GM19035 (cell line): ENCODE results near the gene KCNN1.

Experiments
- ATAC-seq: cut with Tn5 transposase; IDR thresholded peaks from one replicate; pipeline ENCODE4 v1.9.1; 2021; ENCODE audit not compliant: unreplicated experiment

KCNN1 gene

DNA sequence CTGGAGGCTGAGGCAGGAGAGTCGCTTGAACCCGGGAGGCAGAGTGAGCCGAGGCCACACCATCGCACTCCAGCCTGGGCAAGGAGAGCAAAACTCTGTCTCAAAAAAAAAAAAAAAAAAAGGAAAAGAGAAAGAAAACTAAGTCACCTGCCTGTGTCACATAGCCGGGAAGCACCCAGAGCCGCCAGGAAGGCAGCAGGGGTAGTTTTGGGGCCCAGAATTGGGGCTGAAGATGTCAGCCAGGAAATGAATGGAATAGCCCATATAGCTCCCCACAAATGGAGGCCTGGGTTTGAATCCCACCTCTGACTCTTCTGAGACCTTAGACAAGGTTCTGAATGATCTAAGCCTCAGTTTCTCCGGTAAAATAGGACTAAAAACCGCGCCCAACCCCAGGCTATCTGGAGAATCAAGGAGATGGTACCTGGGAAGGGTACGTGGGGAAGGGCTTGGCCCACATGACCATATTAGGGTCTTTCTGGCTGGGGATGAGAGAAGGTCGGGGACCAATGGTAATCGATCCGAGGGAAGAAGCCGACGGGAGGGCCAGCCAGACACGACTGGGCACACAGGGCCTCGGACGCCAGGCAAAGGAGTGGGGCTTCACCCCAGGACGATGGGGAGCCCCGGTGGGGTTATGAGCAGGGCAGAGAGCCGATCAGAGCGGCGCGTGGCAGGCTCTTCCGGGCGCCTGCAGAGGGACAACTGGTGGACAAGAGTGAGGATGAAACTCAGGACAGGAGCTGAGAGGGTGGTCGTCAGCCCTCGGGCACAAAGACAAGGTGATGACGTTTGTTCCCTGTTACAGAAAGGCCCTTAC lies 19.7 kb upstream of the KCNN1 start:
- ATAC-seq: peak; percentile 29

DNA sequence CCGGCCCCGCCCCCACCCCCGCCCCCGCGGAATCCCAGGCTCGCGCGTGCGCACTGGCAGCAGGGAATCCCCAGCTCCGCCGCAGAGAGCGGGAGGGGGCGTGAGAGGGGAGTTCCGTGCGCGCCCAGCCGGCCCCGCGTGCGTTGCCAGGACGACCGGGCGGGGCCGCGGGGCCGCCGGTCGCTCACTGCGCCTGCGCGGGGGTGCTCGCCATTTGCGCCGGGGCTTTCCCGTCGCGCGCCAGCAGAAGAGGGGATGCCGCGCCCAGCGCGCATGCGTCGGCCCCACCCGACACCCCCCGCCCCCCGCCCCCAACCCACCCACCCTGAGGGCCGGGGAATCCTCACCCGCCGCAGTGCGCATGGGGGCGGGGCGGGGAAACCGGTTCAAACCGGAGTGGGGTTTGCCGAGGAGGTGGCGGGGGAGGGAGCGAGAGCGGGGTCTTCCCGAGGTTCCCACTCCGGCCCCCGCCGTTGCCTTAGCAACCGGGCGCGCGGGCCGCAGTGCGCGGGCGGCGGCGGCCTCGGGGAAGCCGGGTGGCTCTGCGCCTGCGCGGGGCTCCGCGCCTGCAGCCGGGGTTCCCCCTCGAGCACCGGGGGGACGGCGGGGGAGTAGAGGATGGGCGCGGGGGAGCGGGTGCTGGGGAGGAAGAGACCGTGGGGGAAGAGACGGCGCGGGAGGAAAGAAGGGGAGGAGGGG lies 18.9 kb upstream of the KCNN1 start:
- ATAC-seq: peak; percentile 60

DNA sequence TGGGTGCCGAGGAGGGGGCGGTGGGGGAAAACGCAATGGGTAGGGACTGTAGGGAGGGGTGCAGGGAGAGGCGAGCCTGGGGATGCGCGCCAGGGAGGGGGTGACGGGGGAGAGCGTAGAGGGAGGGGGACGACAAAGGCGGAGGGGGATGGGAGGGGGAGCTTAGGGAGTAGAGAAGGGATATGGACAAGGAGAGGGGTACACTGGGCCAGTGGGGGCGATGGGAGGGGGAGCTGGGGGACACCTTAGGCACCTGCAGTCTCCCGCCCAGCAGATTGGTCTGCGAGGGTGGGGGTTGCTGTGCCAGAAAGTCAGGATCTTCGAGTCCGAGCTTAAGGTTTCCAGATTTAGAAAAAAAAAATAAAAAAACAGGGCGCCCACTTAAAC lies 18.4 kb upstream of the KCNN1 start:
- no peak for ATAC-seq

DNA sequence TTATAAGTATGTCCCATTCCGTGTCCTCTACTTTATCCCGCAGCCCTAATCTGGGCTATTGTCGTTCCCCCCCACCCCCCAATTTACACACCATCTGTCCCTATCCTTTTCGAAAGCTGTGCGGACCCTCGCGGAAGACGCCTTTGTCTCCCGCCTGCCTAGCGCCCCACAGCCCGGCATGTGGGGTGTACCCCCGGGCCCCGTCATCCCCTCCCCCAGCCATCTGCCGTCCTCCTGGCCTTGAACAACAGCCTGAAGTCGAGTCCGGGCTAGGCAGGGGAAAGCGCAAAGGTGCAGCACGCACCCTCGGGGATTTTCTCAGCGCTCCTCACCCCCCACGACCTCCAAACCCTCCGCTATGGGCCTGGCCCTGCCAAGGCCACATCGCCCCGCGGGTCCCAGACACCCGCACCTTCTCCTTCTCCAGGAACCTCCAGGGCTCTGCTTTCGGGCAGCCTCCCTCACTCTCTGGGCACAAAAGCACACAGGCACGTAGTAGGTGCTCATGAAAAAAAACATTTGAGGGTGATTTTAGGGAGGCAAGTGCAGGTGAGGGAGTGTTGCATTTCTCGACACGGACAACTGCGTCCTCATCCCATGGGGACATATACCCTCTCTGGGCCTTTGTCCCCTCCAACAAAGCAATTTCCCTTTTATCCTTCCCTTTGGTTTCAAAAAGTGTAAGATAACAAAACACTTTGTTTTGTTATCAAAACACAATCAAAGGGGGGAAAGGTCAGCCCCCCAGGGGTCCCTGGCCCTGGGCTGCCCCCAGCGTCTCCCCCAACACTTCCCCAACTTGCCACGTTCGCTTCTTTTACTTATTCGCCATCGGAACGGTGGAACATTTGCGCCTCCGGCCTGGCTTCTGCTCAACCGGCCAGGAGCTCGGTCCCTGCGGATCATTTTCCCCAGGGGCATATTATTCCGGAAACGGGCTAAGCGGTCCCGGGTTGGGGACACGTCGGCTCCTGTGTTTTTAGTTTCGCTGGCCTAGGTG lies 17.7 kb upstream of the KCNN1 start:
- no peak for ATAC-seq

DNA sequence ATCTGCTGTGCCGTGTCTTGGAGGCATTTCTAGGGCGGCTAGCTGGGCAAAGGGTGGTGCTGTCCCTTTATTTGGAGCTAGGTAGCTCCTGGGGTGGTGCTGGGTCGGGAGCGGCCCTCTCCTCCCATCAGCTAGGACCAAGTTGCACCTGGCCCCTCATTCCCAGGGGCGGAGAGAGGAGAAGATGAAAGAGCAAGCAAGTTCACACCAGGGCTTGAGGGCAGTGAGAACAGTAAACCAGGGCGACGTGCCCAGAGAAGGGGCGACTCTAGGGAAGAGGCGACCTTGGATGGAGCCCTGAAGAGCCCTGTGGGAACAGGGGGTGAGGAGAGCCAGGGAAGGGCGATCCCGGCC lies 17.0 kb upstream of the KCNN1 start:
- no peak for ATAC-seq

DNA sequence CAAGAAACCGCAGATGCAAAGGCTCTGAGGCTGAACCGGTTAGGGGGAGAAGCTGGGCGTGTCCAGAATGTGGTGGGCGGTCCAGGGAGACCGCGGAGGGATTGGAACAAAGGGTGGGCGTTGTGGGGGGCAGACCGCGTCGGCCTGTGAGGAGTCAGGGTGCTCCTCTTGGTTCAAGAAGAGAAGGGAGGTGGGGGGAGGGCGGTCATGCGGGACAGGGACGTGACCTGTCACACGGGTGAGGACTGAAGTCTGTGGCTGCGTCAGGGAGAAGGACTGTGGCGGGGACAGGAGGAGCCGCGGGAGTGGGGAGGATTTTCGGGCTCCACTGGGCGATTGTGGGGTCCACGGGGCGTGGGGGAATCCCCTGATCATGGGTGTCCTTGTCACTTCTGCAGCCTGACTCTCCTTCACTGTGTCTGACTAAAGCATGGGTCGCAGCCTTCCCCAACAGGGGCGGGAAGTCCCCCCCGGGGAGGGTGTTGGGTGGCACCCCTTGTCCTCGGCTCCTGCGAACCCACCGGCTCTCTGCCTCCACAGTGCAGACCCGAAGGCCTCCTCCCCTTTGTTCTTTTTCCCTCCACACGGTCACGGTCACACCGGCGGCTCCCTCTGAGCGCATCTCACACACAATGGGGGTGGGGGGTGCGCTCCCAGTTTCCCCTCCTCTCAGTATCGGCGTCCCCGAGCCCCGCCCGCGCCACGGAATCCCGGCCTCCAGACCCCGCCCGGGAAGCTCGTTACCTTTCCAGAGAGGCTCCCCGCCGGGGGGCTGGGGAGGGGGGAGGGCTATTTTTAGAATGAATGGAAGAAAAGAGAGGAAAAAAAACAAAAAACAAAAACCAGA lies 16.4 kb upstream of the KCNN1 start:
- ATAC-seq: no peak

DNA sequence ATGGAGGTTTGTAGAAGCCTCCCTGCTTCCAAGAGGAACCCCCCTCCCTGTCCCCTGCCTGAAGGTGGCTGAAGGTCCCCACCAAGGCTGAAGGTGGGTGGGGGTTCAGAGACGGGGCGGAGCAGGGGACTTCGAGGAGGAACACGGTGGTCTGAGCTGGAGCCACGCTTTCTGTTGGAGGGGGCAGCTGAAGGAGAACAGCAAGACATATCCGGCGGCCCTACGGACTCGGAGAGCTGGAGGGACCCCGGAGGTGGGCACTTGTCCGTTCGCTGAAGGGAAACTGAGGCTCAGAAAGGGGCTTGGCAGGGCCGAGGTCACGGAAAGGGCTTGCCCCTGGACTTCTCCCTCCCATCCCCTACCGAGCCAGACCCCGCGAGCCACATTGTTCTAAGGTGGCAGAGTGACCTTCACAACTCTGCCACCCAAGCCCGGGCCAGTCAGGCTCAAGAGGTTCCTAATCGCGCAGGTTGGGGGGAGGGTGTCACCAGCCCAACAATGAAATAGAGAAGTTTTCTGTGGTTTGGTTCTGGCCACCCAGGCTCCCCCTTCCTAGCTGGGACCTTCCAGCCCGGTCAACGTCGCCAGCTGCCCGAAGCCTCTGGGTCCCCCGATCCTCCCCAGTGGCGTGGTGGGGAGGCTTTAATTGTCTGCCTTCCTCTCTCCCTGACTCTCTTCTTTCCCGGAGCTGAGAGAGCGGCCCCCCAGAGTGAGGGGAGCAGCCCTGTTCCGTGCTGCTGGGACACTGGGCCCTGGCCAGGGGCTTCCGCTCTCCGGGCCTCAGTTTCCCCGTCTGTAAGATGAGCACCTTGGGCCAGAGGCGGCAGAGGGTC lies 15.5 kb upstream of the KCNN1 start:
- ATAC-seq: no peak

DNA sequence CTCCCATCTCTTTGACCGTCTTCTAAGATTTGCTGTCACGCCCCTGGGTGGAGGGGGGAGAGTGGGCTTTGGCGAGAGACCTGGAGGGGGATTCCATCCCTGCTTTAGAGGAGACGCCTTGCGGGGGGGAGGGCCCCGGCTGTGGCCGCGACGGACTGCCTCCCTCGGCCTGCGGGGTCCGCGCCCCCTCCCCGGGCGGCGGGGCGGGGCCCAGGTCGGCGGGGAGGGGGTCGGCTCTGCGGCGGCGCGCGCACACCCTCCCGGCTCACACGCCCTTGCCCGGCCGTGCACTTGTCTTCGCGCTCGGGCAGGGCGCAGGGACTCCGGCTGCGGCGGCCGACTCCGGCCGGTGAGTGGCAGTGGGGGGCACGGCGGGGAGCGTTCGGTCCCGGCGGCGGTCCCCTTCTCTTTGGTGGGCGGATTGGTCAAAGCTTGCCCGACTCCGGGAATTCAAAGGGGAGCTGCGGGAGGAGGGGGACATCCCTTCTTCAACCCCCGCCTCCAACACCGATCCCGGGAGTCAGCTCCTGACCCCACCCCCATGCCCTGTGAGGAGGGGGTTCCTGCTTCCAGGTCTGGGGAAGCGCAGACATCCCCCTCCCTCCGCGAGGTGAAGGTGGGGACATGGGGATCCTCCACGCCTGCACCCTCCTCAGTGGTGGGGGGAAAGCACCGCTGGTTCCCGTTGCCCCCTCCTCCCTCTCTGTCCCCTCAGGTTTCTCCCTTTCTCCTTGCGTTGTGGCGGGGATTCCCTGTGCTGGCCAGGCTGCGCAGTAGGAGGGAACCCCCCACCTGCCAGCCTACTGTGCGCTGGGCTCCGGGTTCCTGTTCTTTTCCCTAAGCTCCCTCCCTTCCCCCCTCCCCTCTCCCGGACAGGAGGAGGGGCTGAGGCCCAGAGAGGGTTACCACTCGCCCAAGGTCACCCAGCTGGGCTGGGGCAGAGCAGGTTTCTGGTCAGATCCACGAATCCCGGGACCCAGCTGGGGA lies 14.6 kb upstream of the KCNN1 start:
- no peak for ATAC-seq

DNA sequence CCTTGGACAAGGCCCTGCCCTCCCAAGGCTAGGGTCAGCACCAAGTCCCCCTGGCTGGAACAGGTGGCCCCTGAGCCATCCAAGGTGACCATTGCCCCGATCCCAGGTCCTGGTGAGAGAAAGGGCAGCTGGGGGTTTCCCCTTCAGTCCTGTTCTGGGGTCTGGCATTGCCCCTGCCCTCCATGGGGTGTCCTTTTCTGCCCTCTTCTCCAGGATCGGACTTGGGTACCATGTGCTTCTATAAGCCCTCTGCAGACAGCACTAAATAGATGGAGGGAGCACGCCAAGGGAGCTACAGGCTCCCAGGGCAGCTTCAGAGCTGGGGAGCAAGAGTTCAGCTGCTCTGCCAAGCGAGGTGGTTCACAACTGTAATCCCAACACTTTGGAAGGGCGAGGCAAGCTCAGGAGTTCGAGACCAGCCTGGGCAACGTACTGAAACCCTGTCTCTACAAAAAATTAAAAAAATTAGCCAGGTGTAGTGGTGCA lies 13.5 kb upstream of the KCNN1 start:
- no peak for ATAC-seq

DNA sequence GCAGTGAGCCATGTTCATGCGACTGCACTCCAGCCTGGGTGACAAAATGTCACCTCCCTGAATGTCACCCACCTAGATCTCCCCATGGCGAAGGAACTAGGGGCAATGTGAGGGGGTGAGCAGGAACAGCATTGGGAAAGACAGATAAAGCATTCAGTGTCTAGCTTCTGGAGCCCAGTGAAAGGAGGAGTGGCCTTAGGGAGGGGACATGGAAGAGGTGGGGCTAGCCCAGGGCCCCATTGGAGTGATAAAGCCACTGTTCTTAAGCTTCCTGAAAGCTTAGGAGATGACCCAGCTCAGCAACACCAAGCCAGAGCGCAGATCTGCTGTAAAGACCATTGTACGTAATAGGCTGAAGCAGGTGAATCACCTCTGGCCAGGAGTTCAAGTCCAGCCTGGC lies 13.0 kb upstream of the KCNN1 start:
- ATAC-seq: no peak

DNA sequence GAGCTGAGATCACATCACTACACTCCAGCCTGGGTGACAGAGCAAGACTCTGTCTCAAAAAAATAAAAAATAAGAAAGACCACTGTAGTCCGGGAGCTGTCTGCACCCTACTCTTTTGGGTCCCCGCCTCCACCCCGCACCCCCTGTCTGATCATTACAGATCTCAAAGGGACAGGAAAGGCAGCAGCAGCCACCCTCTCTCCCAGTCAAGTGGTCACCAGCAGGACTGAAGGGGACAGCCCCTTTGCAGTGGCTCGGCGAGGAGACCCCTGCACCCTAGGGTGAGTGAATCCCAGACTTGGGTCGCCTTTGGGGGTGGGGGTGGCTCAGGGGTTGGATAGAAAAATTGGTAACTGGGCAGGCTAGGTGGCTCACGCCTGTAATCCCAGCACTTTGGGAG lies 12.5 kb upstream of the KCNN1 start:
- ATAC-seq: no peak

DNA sequence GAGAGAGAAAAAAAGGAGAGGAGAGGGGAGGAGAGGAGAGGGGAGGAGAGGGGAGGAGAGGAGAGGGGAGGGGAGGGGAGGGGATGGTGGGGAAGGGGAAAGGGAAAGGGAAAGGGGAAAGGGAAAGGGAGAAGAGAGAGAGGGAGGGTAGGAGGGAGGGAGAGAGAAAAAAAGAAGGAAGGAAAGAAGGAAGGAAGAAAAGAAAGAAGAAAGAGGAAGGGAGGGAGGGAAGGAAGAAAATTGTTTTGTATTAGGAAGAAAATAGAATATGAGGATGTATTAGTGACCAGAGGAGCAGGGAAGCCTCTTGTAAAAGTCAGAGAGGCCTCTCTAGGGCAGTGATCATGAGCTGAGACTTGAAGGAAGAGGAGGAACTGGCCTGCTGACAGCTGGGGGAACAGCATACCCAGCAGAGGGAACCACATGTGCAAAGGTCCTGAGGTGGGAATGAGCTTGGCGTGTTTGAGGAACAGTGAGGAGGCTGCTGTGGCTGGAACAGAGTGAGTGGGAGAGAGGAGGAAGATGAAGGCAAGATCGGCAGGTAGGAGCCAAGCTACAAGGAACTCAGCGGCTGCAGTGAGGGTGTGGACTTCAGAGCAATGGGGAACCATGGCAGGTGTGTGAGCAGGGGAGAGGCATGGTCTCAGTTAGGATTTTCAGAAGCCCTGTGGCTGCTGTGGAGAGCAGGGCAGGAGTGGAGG lies 9.6 kb upstream of the KCNN1 start:
- ATAC-seq: no peak

DNA sequence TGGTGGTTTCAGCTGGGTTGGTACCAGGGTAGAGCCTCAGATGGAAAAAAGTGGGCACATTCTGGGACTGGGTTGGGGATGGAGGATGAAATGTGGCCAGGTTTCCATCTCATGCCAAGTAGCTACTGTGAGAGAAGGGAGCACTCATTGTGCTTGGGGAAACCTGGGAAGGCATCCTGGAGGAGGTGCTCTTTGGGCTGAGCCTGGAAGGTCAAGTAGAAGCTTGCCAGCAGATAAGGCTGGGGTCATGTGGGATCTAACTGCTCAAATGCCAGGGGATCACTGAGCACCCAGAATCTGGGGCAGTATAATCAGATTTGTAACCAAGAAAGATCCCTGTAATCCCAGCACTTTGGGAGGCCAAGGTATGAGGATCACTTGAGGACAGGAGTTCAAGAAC lies 9.0 kb upstream of the KCNN1 start:
- no peak for ATAC-seq

DNA sequence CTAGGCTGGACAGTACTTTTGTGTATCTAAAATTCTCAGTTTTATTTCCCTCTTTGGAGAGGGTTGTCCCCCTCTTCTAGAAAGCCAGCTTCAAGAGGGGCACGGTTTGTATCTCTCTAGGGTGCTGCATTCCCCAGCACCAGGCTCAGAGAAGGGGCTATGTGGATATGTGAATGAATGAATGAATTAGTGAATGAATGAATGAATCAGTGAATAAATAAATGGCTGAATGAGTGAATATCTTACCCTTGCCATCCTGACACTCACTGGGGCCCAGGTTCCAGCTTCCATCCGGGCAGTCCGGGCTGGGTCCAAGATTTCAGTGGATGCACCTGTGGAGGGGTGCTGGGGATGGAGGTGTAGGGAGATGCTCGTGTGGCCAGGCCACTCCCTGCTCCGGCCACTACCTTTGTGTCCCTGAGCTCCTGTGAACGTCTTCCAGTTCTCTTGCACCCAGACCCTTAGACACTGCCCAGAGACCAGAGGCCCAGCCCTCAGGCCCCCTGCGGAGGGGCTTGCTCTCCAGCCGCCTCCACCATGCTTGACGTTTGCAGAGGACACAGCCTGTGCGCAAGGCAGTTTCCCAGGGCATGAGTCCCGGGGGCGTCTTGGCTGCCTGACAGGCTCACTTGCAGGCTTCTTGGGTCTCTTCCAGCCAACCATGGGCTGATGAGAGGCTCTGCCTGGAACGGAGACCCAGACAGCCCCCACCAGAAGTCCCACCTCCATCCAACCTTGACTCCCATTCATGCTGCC lies 2.8 kb upstream of the KCNN1 start:
- ATAC-seq: no peak

DNA sequence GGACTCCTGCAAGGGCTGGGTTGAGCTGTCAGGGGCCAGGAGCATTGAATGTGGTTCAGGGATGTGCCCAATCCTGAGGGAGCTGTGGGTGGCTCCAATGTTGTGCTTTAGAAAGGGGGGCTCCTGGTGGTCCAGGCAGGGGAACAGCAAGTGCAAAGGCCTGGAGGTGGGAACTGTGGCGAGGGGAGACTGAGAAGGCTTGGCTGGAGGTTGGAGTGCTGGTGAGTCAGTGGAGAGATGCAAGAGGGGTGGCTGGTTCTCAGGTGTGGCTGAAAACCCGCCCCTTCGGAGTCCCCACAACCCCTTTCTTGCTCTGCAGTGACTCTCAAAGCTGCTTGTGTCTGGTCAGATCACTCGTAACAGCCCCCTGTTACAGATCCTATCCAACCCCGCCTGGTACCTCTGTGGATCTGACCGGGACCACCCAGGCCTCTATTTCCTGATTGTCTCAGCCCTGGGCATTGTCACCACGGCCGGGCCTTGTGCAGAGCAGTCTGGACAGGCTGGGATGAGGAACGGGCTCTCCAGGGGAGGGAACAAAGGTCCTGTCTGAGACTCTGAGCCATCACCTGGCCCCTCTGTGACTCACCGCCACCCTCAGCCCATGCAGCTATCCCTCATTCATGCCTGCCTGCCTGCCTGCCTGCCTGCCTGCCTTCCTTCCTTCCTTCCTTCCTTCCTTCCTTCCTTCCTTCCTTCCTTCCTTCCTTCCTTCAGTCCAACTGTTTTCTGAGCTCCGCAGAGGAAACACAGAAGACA lies 1.4 kb upstream of the KCNN1 start:
- ATAC-seq: no peak

DNA sequence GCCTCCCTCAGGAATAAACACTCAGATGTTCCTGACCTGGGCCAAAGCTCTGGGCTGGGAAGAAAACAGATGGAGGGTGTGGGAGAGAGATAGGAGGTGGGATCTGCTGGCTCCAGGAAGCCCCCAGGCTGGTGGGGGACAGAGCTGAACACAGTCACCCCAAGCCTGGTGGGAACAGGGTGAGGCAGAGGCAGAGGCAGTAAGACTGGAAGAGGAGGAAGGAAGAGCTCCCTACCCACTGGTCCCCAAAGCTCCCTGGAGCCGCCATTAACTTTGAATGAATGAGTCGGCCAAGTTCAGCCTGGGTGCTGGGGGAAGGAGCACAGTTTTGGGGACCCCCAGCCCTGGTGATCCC lies 801 bp upstream of the KCNN1 start:
- no peak for ATAC-seq
